WTC11 (cell line): ENCODE results near the gene SOX4. TPM values are rescaled to one million over a fixed set of nuclear protein-coding genes. Genes with fewer than 3 reads are reported as not detected.

Experiments used
- ATAC-seq: fragments of 200-7000 bp; cut with Tn5 transposase; 2 replicates; pipeline ENCODE4 v1.10.0; 2021; ENCODE audit warnings: mild to moderate bottlenecking, moderate library complexity
- CTCF ChIA-PET: fragments of 300-600 bp; sonication (Branson Sonifier 250); formaldehyde crosslinking; loops from one replicate; lab custom pipeline; 2021; ENCODE audit warnings: antibody characterized with exemption; lab: Charles Lee
- POLR2A ChIA-PET: fragments of 350-600 bp; sonication (Branson Sonifier 250); formaldehyde crosslinking; loops from one replicate; lab custom pipeline; 2021; ENCODE audit warnings: antibody characterized with exemption; lab: Charles Lee
- DNase-seq: peaks from one replicate; pipeline ENCODE4 v3.0.0; 2021; ENCODE audit warnings: low spot score
- H3K27ac Mint-ChIP-seq: 2 replicates; pipeline ENCODE4 v1.8.0; 2021; ENCODE audit warnings: mixed read lengths
- H3K27me3 Mint-ChIP-seq: 2 replicates; pipeline ENCODE4 v1.8.0; 2021; ENCODE audit warnings: low read depth, mild to moderate bottlenecking, moderate library complexity, mixed read lengths
- H3K36me3 Mint-ChIP-seq: 2 replicates; pipeline ENCODE4 v1.8.0; 2021; ENCODE audit warnings: mixed read lengths
- H3K4me1 Mint-ChIP-seq: 2 replicates; pipeline ENCODE4 v1.8.0; 2022; ENCODE audit warnings: mixed read lengths
- H3K4me3 Mint-ChIP-seq: 2 replicates; pipeline ENCODE4 v1.8.0; 2021; ENCODE audit warnings: mild to moderate bottlenecking, moderate library complexity, mixed read lengths
- H3K9me3 Mint-ChIP-seq: 2 replicates; pipeline ENCODE4 v1.8.0; 2021; ENCODE audit warnings: mixed read lengths
- AFF4 ChIP-seq: sonication (generic); formaldehyde crosslinking; IDR thresholded peaks from 2 replicates; pipeline ENCODE4 v1.8.1; 2023; ENCODE audit warnings: mild to moderate bottlenecking, missing genetic modification reagents, borderline replicate concordance
- CREB1 ChIP-seq: sonication (generic); formaldehyde crosslinking; IDR thresholded peaks from 2 replicates; pipeline ENCODE4 v1.8.0; 2023; ENCODE audit warnings: mild to moderate bottlenecking, missing genetic modification reagents
- E2F5 ChIP-seq: sonication (generic); formaldehyde crosslinking; IDR thresholded peaks from 2 replicates; pipeline ENCODE4 v1.8.1; 2022; ENCODE audit warnings: mild to moderate bottlenecking, moderate library complexity, missing genetic modification reagents
- EMX1 ChIP-seq: fragments of 250-450 bp; sonication (Bioruptor Pico); IDR thresholded peaks from 2 replicates; pipeline ENCODE4 v1.8.0; 2021; ENCODE audit warnings: mild to moderate bottlenecking
- FOXJ3 ChIP-seq: sonication (generic); formaldehyde crosslinking; IDR thresholded peaks from 2 replicates; pipeline ENCODE4 v1.9.0; 2021; ENCODE audit warnings: missing genetic modification reagents, mild to moderate bottlenecking, borderline replicate concordance
- FOXK1 ChIP-seq: sonication (generic); formaldehyde crosslinking; IDR thresholded peaks from 2 replicates; pipeline ENCODE4 v1.8.0; 2022; ENCODE audit warnings: mild to moderate bottlenecking, moderate library complexity, missing genetic modification reagents
- FOXP1 ChIP-seq: sonication (generic); formaldehyde crosslinking; IDR thresholded peaks from 2 replicates; pipeline ENCODE4 v1.8.0; 2022; ENCODE audit warnings: missing genetic modification reagents, mild to moderate bottlenecking, moderate library complexity, borderline replicate concordance
- GTF2I ChIP-seq: fragments of 250-450 bp; sonication (Bioruptor Pico); conservative IDR thresholded peaks from 2 replicates; pipeline ENCODE4 v1.4.0; 2021; ENCODE audit warnings: mild to moderate bottlenecking
- KAT7 ChIP-seq: sonication (generic); formaldehyde crosslinking; IDR thresholded peaks from 2 replicates; pipeline ENCODE4 v1.8.1; 2023; ENCODE audit warnings: missing genetic modification reagents, mild to moderate bottlenecking, borderline replicate concordance
- MYBL2 ChIP-seq: sonication (generic); formaldehyde crosslinking; IDR thresholded peaks from 2 replicates; pipeline ENCODE4 v1.8.1; 2023; ENCODE audit warnings: mild to moderate bottlenecking, moderate library complexity, missing genetic modification reagents
- NFE2L1 ChIP-seq: sonication (generic); formaldehyde crosslinking; IDR thresholded peaks from 2 replicates; pipeline ENCODE4 v1.8.1; 2023; ENCODE audit warnings: missing genetic modification reagents
- NFYB ChIP-seq: sonication (generic); formaldehyde crosslinking; conservative IDR thresholded peaks from 2 replicates; pipeline ENCODE4 v1.8.0; 2022; ENCODE audit warnings: low read depth, missing genetic modification reagents
- TEAD4 ChIP-seq: sonication (generic); formaldehyde crosslinking; IDR thresholded peaks from 2 replicates; pipeline ENCODE4 v1.8.0; 2022; ENCODE audit warnings: mild to moderate bottlenecking, missing genetic modification reagents
- ZNF232 ChIP-seq: sonication (generic); formaldehyde crosslinking; IDR thresholded peaks from 2 replicates; pipeline ENCODE4 v1.8.0; 2022; ENCODE audit warnings: mild to moderate bottlenecking, missing genetic modification reagents
- ZNF416 ChIP-seq: fragments of 250-450 bp; sonication (Bioruptor Pico); IDR thresholded peaks from 2 replicates; pipeline ENCODE4 v1.9.0; 2021; ENCODE audit warnings: mild to moderate bottlenecking, inconsistent platforms
- total RNA-seq: library from RNA; stranded (reverse); gene quantifications from 3 replicates; pipeline ENCODE4 v1.2.3, GENCODE V29; 2021
- TF ChIP-seq, protein P1 (sequence below): sonication (generic); formaldehyde crosslinking; IDR thresholded peaks from 2 replicates; pipeline ENCODE4 v1.8.1; 2023; ENCODE audit warnings: mild to moderate bottlenecking, missing genetic modification reagents, moderate library complexity
- TF ChIP-seq, protein P2 (sequence below): sonication (generic); formaldehyde crosslinking; IDR thresholded peaks from 2 replicates; pipeline ENCODE4 v1.8.1; 2023; ENCODE audit warnings: mild to moderate bottlenecking, moderate library complexity, missing genetic modification reagents

The SOX4 gene
- total RNA-seq, 1 experiment from 2014 or later = 182 TPM

DNA sequence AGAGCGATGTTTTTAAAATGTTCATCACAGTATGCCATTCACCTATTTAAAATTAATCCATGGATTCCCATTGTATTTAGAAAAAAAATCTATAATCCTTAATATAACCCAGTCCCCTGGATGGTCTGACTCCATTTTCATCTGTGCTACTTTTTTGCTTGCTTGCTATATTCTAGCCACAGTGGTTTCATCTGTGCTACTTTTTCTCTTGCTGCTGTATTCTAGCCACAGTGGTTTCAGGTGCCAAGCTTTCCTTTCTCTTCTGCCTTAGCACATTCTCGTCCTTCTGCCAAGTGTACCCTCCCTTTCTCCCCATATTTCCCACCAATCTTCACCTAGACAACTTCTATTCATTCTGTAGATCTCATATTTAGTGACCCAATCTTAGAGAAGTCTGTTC lies 33.3 kb upstream of the SOX4 start:
- H3K4me1 Mint-ChIP-seq = no peaks in the 10 kb centered on the region
- TF ChIP-seq EMX1 (CRISPR knock-in tag) = no peak
- no peak for TF ChIP-seq ZNF416 (CRISPR knock-in tag)
- no peak for TF ChIP-seq TEAD4
- TF ChIP-seq FOXJ3 (CRISPR knock-in tag) = no peak
- no peak for TF ChIP-seq AFF4
- H3K36me3 Mint-ChIP-seq = no peaks in the 10 kb centered on the region
- ChIA-PET CTCF (no interaction called here), POLR2A (no interaction called here)
- no peak for DNase-seq
- H3K27ac Mint-ChIP-seq = no peak overlapping the region
- no peak for ATAC-seq
- H3K27me3 Mint-ChIP-seq = no peaks in the 10 kb centered on the region
- no peak overlapping the region for H3K4me3 Mint-ChIP-seq
- H3K9me3 Mint-ChIP-seq = peaks cover 3% of the 10 kb centered on the region; the same call in 1 of the 2 replicates

GRCh38 chr6:21565431-21565830 lies 28.1 kb upstream of the SOX4 start:
- Mint-ChIP-seq H3K27ac (no peak overlapping the region), H3K4me1 (no peaks in the 10 kb centered on the region), H3K9me3 (peaks cover 22% of the 10 kb centered on the region), H3K27me3 (no peaks in the 10 kb centered on the region), H3K36me3 (no peaks in the 10 kb centered on the region), H3K4me3 (no peak overlapping the region)
- ATAC-seq = no peak
- POLR2A ChIA-PET = no interaction called here
- TF ChIP-seq NFE2L1 (CRISPR knock-in tag) = no peak
- CTCF ChIA-PET = no interaction called here
- DNase-seq = no peak

GRCh38 chr6:21578523-21578922 lies 15.0 kb upstream of the SOX4 start:
- Mint-ChIP-seq H3K36me3 (peaks cover 32% of the 10 kb centered on the region), H3K4me3 (no peak overlapping the region), H3K9me3 (peaks cover 40% of the 10 kb centered on the region), H3K4me1 (no peaks in the 10 kb centered on the region), H3K27me3 (no peaks in the 10 kb centered on the region; the same call in 1 of the 2 replicates)
- no peak for DNase-seq
- POLR2A ChIA-PET = no interaction called here
- TF ChIP-seq, protein P1, sequence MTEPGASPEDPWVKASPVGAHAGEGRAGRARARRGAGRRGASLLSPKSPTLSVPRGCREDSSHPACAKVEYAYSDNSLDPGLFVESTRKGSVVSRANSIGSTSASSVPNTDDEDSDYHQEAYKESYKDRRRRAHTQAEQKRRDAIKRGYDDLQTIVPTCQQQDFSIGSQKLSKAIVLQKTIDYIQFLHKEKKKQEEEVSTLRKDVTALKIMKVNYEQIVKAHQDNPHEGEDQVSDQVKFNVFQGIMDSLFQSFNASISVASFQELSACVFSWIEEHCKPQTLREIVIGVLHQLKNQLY (CRISPR knock-in tag) = no peak
- TF ChIP-seq E2F5 (CRISPR knock-in tag) = no peak
- TF ChIP-seq FOXP1 (CRISPR knock-in tag) = no peak
- no peak for TF ChIP-seq AFF4
- no peak for TF ChIP-seq ZNF232 (CRISPR knock-in tag)
- no peak for TF ChIP-seq KAT7 (CRISPR knock-in tag)
- no peak for TF ChIP-seq CREB1 (CRISPR knock-in tag)
- no peak for TF ChIP-seq GTF2I (CRISPR knock-in tag)
- TF ChIP-seq, protein P2, sequence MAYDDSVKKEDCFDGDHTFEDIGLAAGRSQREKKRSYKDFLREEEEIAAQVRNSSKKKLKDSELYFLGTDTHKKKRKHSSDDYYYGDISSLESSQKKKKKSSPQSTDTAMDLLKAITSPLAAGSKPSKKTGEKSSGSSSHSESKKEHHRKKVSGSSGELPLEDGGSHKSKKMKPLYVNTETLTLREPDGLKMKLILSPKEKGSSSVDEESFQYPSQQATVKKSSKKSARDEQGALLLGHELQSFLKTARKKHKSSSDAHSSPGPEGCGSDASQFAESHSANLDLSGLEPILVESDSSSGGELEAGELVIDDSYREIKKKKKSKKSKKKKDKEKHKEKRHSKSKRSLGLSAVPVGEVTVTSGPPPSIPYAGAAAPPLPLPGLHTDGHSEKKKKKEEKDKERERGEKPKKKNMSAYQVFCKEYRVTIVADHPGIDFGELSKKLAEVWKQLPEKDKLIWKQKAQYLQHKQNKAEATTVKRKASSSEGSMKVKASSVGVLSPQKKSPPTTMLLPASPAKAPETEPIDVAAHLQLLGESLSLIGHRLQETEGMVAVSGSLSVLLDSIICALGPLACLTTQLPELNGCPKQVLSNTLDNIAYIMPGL (CRISPR knock-in tag) = no peak
- TF ChIP-seq FOXJ3 (CRISPR knock-in tag) = no peak
- no peak for TF ChIP-seq NFYB (CRISPR knock-in tag)
- no peak for TF ChIP-seq MYBL2
- TF ChIP-seq TEAD4 = no peak
- no peak for TF ChIP-seq FOXK1 (CRISPR knock-in tag)
- TF ChIP-seq, all 79 proteins: peak for 0
- no peak for ATAC-seq
- H3K27ac Mint-ChIP-seq = no peak overlapping the region
- CTCF ChIA-PET = interaction anchor here (0.7 to 1.4 kb wide), 2 partner anchors 10 to 50 kb away, joined by 3 to 5 read pairs; no protein-coding TSS in a partner anchor
